ENCODE results near the gene POMT1. TPM values are rescaled to one million over a fixed set of nuclear protein-coding genes. Genes with fewer than 3 reads are reported as not detected.

Gene POMT1
- total RNA-seq, 1 donor: 32.6 TPM

GRCh38 chr9:131524665-131525315, 22.1 kb downstream of the POMT1 start:
- H2AFZ ChIP-seq (ENCODE audit: low read length): no peak overlapping the region
- peaks cover 7% of the 10 kb centered on the region for H3K4me1 ChIP-seq (ENCODE audit: insufficient read depth, low read length)
- H3K36me3 ChIP-seq (ENCODE audit: insufficient read depth, low read length): peaks cover 73% of the 10 kb centered on the region
- H3K4me3 ChIP-seq (ENCODE audit: insufficient read depth, low read length): no peak overlapping the region
- no peak overlapping the region for H3K27ac ChIP-seq (ENCODE audit: low read depth, low read length)
- no peaks in the 10 kb centered on the region for H3K27me3 ChIP-seq (ENCODE audit: insufficient read depth, low read length)
- no peak for TF ChIP-seq CTCF (IDR thresholded peaks at IDR 0.05; ENCODE audit: extremely low read depth, low read depth, low read length)
- DNase-seq (ENCODE audit: insufficient read length, low spot score, missing footprints): peak; percentile 90
- H3K4me2 ChIP-seq (ENCODE audit: insufficient read depth, low read length): no peak overlapping the region
- H3K9me3 ChIP-seq (ENCODE audit: low read depth, low read length): no peaks in the 10 kb centered on the region
- peaks cover 5% of the 10 kb centered on the region for H4K20me1 ChIP-seq (ENCODE audit: insufficient read depth, low read length)
- peaks cover 4% of the 10 kb centered on the region for H3K79me2 ChIP-seq (ENCODE audit: insufficient read depth, low read length)

DNA sequence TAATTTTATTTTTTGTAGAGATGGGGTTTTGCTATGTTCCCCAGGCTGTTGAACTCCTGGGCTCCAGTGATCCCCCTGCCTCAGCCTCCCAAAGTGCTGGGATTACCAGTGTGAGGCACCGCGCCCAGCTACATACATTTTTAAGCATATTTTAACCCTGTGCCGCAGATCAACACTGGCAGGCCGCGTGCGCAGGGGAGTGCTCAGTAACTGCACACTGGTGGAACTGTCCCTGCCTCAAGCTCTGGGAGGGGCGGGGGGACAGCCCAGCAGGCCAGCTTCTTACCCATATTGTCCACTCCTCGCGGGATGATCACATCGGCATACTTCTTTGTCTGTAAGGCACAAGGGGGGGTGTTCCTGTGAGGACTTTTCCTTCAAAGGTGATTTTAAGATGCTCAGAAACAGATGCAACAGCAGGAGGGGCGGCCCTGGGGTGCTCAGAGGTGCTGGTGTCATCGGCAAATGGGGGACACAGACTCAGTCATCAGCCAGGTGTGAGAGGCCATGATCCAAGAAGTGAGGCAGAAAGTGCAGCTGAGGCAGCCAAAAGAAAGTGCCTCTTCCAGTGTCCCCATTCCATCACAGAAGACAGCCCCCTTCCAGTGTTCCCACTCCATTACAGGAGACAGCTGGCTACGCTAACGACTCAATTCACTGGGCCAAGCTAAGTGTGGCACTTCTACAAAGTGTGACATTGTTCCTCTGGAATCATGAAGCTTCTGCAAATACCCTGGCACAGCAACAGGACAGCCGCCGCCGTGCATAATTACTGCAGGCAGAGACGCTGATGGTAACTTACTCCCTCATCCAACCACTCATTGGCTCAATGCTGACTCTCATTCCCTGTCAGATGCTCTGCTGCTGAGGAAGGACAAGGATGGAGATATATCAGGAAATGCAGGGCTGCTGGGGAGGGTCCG, 23.2 kb downstream of the POMT1 start:
- no peak overlapping the region for H2AFZ ChIP-seq (ENCODE audit: low read length)
- H3K4me3 ChIP-seq (ENCODE audit: insufficient read depth, low read length): no peak overlapping the region
- DNase-seq (ENCODE audit: insufficient read length, low spot score, missing footprints): peak; percentile 52
- no peak overlapping the region for H3K27ac ChIP-seq (ENCODE audit: low read depth, low read length)
- no peak overlapping the region for H3K4me2 ChIP-seq (ENCODE audit: insufficient read depth, low read length)
- peaks cover 64% of the 10 kb centered on the region for H3K36me3 ChIP-seq (ENCODE audit: insufficient read depth, low read length)
- peaks cover 15% of the 10 kb centered on the region for H3K79me2 ChIP-seq (ENCODE audit: insufficient read depth, low read length)
- H3K4me1 ChIP-seq (ENCODE audit: insufficient read depth, low read length): peaks cover 13% of the 10 kb centered on the region
- no peaks in the 10 kb centered on the region for H3K9me3 ChIP-seq (ENCODE audit: low read depth, low read length)
- no peaks in the 10 kb centered on the region for H3K27me3 ChIP-seq (ENCODE audit: insufficient read depth, low read length)
- H4K20me1 ChIP-seq (ENCODE audit: insufficient read depth, low read length): peaks cover 8% of the 10 kb centered on the region
- TF ChIP-seq CTCF (IDR thresholded peaks at IDR 0.05; ENCODE audit: extremely low read depth, low read depth, low read length): no peak

DNA sequence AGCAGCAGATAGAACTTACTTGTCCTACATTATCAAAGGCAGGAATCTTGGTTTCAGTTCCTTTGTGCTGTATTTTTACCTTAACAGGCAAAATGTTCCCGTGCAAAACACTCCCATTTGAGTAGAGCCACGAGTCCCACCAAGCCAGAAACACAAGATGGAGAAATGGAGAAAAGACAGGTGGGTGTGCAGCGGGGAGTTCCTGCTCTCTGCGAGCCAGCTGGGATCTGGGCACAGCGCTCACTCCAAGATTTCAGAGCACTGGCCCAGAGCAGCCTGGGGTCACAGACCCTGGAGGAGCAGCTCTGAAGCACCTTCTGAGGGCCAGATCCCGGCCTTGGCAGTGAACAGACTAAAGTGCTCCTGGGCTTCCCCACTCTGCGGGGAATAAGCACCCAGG, 25.5 kb downstream of the POMT1 start:
- H4K20me1 ChIP-seq (ENCODE audit: insufficient read depth, low read length): peaks cover 8% of the 10 kb centered on the region
- H3K27me3 ChIP-seq (ENCODE audit: insufficient read depth, low read length): no peaks in the 10 kb centered on the region
- no peak overlapping the region for H3K4me3 ChIP-seq (ENCODE audit: insufficient read depth, low read length)
- no peaks in the 10 kb centered on the region for H3K9me3 ChIP-seq (ENCODE audit: low read depth, low read length)
- no peak overlapping the region for H3K4me2 ChIP-seq (ENCODE audit: insufficient read depth, low read length)
- no peak overlapping the region for H2AFZ ChIP-seq (ENCODE audit: low read length)
- peaks cover 13% of the 10 kb centered on the region for H3K4me1 ChIP-seq (ENCODE audit: insufficient read depth, low read length)
- H3K79me2 ChIP-seq (ENCODE audit: insufficient read depth, low read length): peaks cover 17% of the 10 kb centered on the region
- no peak for TF ChIP-seq CTCF (IDR thresholded peaks at IDR 0.05; ENCODE audit: extremely low read depth, low read depth, low read length)
- H3K36me3 ChIP-seq (ENCODE audit: insufficient read depth, low read length): peaks cover 49% of the 10 kb centered on the region
- peak; percentile 76 for DNase-seq (ENCODE audit: insufficient read length, low spot score, missing footprints)
- no peak overlapping the region for H3K27ac ChIP-seq (ENCODE audit: low read depth, low read length)

Measured in osteoblast (primary cell).